ENCODE results near the gene DDX18. TPM values are rescaled to one million over a fixed set of nuclear protein-coding genes. Genes with fewer than 3 reads are reported as not detected.

The DDX18 gene
- total RNA-seq, 2 donors from 2014 or later = 36.4 to 45.8 TPM

DNA sequence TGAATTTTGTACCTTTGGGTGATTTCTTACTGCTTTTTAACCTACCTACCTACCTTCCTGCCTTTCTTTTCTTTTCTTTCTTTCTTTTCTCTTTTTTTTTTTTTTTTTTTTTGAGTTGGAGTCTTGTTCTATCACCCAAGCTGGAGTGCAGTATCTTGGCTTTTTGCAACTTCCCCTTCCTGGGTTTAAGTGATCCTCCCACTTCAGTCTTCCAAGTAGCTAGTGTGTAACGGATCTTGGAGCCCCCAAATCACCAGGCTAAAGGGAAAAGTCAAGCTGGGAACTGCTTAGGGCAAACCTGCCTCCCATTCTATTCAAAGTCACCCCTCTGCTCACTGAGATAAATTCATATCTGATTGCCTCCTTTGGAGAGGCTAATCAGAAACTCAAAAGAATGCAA lies 61.3 kb downstream of the DDX18 start:
- intact Hi-C loops (cut with DNase I) = no loop called here
- DNase-seq (ENCODE audit: low spot score) = no peak

- intact Hi-C loops (cut with DNase I) = no loop called here
- DNase-seq (ENCODE audit: low spot score) = no peak
Measured at GRCh38 chr2:117879003-117879402, 64.5 kb downstream of the DDX18 start.

Other genes with a start within 250 kb of the DDX18 start
- gene CCDC93, start 199.4 kb downstream of the DDX18 start, total RNA-seq = 10 to 100 TPM; 24.7 to 28.1 TPM

All from posterior vena cava (tissue), 2 donors.